ENCODE results near the gene POC1B.

POC1B gene

GRCh38 chr12:89538897-89539296, 13.1 kb upstream of the POC1B start:
- no peak for DNase-seq

GRCh38 chr12:89537389-89537788, 11.5 kb upstream of the POC1B start:
- no peak for DNase-seq

- DNase-seq = peak; percentile 79
These were observed 3.9 kb upstream of the POC1B start for GRCh38 chr12:89529738-89530137.

- DNase-seq = no peak
These were observed 2.6 kb upstream of the POC1B start for GRCh38 chr12:89528434-89528833.

GRCh38 chr12:89525305-89525823, 483 bp downstream of the POC1B start:
- DNase-seq = peak; percentile 82

- peak; percentile 95 for DNase-seq
These were observed 1.1 kb downstream of the POC1B start, which contains the start of gene GALNT4 for GRCh38 chr12:89524541-89525304. GALNT4 (minus strand) TSS chr12:89524796; CDS start chr12:89524549, 247 bp downstream.

GRCh38 chr12:89523843-89524540, 1.9 kb downstream of the POC1B start:
- no peak for DNase-seq

GRCh38 chr12:89523393-89523792, 2.5 kb downstream of the POC1B start:
- DNase-seq = no peak

- DNase-seq = no peak
These were observed 4.3 kb downstream of the POC1B start for GRCh38 chr12:89521364-89522223.

- DNase-seq = no peak
These were observed 8.1 kb downstream of the POC1B start for GRCh38 chr12:89517720-89518119.

GRCh38 chr12:89516633-89517032, 9.2 kb downstream of the POC1B start:
- no peak for DNase-seq

GRCh38 chr12:89514751-89515150, 11.1 kb downstream of the POC1B start:
- DNase-seq = no peak

GRCh38 chr12:89513544-89513943, 12.3 kb downstream of the POC1B start:
- no peak for DNase-seq

GRCh38 chr12:89507015-89507824, 18.6 kb downstream of the POC1B start:
- DNase-seq = no peak

- DNase-seq = no peak
These were observed 19.8 kb downstream of the POC1B start for GRCh38 chr12:89506050-89506449.

- DNase-seq = no peak
These were observed 21.1 kb downstream of the POC1B start for GRCh38 chr12:89504560-89505346.

- no peak for DNase-seq
These were observed 24.1 kb downstream of the POC1B start for GRCh38 chr12:89501793-89502192.

GRCh38 chr12:89499857-89500256, 26.0 kb downstream of the POC1B start:
- no peak for DNase-seq

GRCh38 chr12:89497467-89497866, 28.4 kb downstream of the POC1B start:
- no peak for DNase-seq

- DNase-seq = peak; percentile 20
These were observed 28.8 kb downstream of the POC1B start for GRCh38 chr12:89497005-89497404.

Measured in eye (tissue), 1 donor.